SK-N-SH (cell line): Measurements from ENCODE around the gene PCYT1A.

Source experiments
- CTCF ChIP-seq: fragments of 200-600 bp; sonication (generic); IDR thresholded peaks from 2 replicates; pipeline ENCODE4 v1.6.1; 2017; ENCODE audit warnings: antibody characterized with exemption, mild to moderate bottlenecking, moderate library complexity
- GABPA ChIP-seq: IDR thresholded peaks from 2 replicates; pipeline ENCODE4 v1.4.0; 2012; ENCODE audit warnings: low read depth, mild to moderate bottlenecking
- RAD21 ChIP-seq: IDR thresholded peaks from 2 replicates; pipeline ENCODE4 v1.6.1; 2012; ENCODE audit warnings: mild to moderate bottlenecking, low read length
- RFX5 ChIP-seq: IDR thresholded peaks from 2 replicates; pipeline ENCODE4 v1.6.1; 2012; ENCODE audit warnings: mild to moderate bottlenecking, improper control_type of control experiment, low read length
- YY1 ChIP-seq: IDR thresholded peaks from 2 replicates; pipeline ENCODE4 v1.4.0; 2012; ENCODE audit warnings: low read depth, mild to moderate bottlenecking

GRCh38 chr3:196192036-196192523 is 95.4 kb downstream of the PCYT1A start:
- TF ChIP-seq RAD21 (no peak), CTCF (no peak), RFX5 (no peak), GABPA (no peak), YY1 (no peak)
